ENCODE results near the gene ARMH4.

The ARMH4 gene

GRCh38 chr14:58193542-58193941, 41.5 kb upstream of the ARMH4 start:
- no peak overlapping the region for H3K4me3 ChIP-seq (replicated peaks; ENCODE audit: low read depth, low read length)
- no peak for DNase-seq (ENCODE audit: low read depth)
- no peak for TF ChIP-seq CTCF (IDR thresholded peaks at IDR 0.05; ENCODE audit: low read length, missing control alignments)

DNA sequence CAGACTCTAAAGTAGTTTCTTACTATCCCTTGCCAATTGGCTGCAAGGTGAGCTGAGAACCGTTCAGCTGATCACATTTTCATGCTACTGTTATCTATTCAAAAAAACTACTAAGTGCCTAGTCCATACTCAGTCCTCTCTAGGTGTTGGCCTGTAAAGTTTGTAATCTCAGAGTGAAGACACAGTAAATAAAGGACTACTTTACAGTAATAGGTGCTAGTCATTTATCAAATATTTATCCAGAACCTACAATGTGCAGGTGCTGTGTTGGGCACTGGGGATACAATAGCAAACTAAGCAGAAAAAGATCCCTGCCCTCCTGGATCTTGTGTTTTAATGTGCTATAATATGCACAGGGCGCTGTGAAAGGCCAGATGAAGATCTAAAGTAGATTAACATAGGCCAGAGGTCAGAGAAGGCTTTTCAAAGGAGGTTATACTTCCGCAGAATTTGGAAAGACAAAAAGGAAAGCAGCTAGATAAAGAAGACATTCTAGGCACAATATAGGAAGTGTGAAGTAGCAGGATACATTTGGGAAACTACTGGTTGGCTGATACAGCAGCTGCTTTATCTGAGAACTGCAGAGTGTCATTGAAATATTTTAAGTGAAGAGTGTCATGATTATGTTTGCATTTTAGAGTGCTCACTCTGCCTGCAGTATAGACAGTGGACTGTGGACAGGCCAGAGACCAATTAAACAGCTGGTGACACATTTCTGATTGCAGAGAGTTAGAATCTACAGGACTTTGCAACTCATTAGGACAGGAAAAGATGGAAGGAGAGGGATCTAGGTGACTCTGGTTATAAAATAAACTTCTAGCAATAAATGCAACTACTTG, 40.0 kb upstream of the ARMH4 start:
- H3K4me3 ChIP-seq (replicated peaks; ENCODE audit: low read depth, low read length): no peak overlapping the region
- TF ChIP-seq CTCF (IDR thresholded peaks at IDR 0.05; ENCODE audit: low read length, missing control alignments): no peak
- DNase-seq (ENCODE audit: low read depth): no peak

DNA sequence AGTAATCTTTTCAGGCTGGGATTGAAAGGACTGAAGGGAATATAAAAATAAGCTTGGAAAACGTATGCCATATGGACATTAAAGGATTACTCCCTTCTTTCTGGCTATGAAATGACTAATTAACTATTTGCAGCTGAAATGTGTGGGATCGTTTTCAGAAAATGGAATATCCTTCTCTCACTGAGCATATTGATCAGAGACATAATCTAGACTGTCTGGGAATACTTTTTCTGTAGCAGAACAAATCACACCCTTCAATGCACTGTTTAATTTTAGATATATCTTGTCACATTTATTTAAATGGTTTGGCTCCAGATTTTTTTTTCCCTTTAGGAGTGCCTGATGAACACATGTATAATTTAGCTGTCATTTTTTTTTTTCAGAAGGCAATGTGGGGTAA, 37.2 kb upstream of the ARMH4 start:
- no peak overlapping the region for H3K4me3 ChIP-seq (replicated peaks; ENCODE audit: low read depth, low read length)
- no peak for DNase-seq (ENCODE audit: low read depth)
- no peak for TF ChIP-seq CTCF (IDR thresholded peaks at IDR 0.05; ENCODE audit: low read length, missing control alignments)

DNA sequence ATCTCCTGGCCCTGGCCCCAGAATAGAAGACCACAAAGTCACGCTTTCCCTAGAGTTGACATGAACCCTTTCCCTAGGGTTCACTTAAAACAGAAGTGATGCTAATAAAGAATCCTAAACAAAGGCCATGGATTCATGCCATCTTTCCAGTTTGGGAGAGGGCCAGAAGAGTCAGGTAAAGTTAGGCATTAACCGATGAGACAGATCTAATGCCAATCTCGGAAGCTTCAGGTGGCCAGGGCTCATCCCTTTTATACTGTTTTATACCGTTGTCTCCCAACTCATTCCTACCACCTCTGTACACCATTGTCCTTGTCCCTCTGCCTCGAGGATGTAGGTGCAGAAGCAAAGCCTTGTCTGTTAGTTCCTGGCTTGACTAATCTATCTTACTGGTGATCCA, 25.1 kb upstream of the ARMH4 start:
- no peak overlapping the region for H3K4me3 ChIP-seq (replicated peaks; ENCODE audit: low read depth, low read length)
- no peak for DNase-seq (ENCODE audit: low read depth)
- TF ChIP-seq CTCF (IDR thresholded peaks at IDR 0.05; ENCODE audit: low read length, missing control alignments): no peak

- peak; percentile 83 for DNase-seq (ENCODE audit: low read depth)
- no peak overlapping the region for H3K4me3 ChIP-seq (replicated peaks; ENCODE audit: low read depth, low read length)
- no peak for TF ChIP-seq CTCF (IDR thresholded peaks at IDR 0.05; ENCODE audit: low read length, missing control alignments)
Observed at GRCh38 chr14:58171090-58171489, 19.1 kb upstream of the ARMH4 start.

- no peak for DNase-seq (ENCODE audit: low read depth)
- no peak for TF ChIP-seq CTCF (IDR thresholded peaks at IDR 0.05; ENCODE audit: low read length, missing control alignments)
- H3K4me3 ChIP-seq (replicated peaks; ENCODE audit: low read depth, low read length): no peak overlapping the region
Observed at GRCh38 chr14:58167891-58168290, 15.9 kb upstream of the ARMH4 start.

- no peak for TF ChIP-seq CTCF (IDR thresholded peaks at IDR 0.05; ENCODE audit: low read length, missing control alignments)
- DNase-seq (ENCODE audit: low read depth): no peak
Observed at GRCh38 chr14:58167057-58167456, 15.0 kb upstream of the ARMH4 start.

More at GRCh38 chr14:58167057-58167456, 15.0 kb upstream of the ARMH4 start:
- H3K4me3 ChIP-seq (replicated peaks; ENCODE audit: low read depth, low read length): no peak overlapping the region

All from fibroblast of pulmonary artery (primary cell).